GM21423 (cell line): ENCODE measurements around the gene ALKBH5.

Experiments
- ATAC-seq: cut with Tn5 transposase; IDR thresholded peaks from one replicate; pipeline ENCODE4 v1.9.1; 2021; ENCODE audit warnings: mild to moderate bottlenecking, moderate library complexity; ENCODE audit not compliant: unreplicated experiment

The ALKBH5 gene

DNA sequence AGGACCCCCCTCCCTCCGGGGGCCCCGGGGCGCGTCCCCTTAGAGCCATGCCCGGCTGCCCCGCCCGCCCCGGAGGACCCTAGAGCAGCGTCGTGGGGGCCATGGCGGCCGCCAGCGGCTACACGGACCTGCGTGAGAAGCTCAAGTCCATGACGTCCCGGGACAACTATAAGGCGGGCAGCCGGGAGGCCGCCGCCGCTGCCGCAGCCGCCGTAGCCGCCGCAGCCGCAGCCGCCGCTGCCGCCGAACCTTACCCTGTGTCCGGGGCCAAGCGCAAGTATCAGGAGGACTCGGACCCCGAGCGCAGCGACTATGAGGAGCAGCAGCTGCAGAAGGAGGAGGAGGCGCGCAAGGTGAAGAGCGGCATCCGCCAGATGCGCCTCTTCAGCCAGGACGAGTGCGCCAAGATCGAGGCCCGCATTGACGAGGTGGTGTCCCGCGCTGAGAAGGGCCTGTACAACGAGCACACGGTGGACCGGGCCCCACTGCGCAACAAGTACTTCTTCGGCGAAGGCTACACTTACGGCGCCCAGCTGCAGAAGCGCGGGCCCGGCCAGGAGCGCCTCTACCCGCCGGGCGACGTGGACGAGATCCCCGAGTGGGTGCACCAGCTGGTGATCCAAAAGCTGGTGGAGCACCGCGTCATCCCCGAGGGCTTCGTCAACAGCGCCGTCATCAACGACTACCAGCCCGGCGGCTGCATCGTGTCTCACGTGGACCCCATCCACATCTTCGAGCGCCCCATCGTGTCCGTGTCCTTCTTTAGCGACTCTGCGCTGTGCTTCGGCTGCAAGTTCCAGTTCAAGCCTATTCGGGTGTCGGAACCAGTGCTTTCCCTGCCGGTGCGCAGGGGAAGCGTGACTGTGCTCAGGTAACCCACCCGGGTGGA is 759 bp downstream of the ALKBH5 start:
- peak; percentile 13 for ATAC-seq

DNA sequence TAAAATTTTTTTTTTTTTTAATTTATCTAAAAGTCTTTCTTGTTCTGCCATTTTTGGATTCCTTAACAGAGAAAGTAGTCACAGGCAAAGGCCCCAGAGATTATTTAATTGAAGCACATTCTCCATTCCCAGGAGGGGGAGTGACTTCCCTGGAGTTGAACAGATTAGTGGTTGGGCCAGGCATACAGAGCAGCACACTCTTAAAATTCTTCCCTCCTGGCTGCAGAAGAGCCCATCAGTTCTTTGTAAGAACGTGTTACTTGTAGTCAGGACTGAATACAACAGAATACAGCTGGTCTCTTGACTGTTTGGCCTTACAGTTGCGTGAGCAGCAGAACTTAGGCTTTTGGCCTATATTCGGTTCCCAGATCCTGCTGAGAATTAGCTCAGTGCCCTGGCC is 1.8 kb downstream of the ALKBH5 start:
- ATAC-seq: no peak

DNA sequence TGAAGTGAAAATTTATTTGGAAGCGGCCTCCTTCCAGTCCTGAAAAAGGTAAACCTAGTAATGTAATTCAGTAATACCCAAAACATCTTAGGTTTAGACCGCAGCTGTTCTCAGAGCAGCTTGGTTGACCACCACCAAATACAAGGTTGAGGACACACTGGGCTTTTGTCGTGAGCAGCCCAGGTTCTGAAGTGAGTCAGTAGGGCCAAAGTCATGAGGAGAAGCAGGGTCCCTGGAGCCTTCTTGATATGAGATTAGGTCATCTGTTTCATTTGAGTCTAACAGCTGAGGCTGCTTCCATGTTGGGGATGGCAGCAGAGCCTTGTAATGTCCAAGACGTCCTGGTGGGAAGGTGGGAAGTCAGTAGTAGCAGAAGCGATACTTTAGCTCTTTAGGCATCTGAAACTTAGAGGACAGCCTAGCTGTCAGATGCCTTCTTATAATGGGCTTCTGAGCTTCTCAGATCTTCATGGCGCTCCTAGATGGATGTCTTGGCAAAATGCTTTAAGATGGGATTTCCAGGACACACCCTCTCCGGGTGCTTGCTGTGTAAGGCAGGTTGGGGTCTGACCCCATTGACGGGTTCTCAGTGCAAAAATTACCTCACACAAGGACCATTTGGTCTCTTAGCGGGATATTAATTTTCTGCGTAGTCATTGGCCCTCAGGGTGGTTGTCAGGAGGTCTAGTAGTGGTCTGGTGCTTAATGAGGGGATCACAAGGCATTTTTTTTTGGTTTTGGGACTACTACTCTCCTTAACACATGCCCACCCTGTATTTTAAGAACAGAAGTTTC is 2.4 kb downstream of the ALKBH5 start:
- no peak for ATAC-seq

GRCh38 chr17:18186627-18186982 is 3.0 kb downstream of the ALKBH5 start:
- no peak for ATAC-seq

- no peak for ATAC-seq
Measured at GRCh38 chr17:18187226-18187625, 3.6 kb downstream of the ALKBH5 start.

- ATAC-seq: no peak
Measured at GRCh38 chr17:18187821-18188761, 4.5 kb downstream of the ALKBH5 start.

GRCh38 chr17:18190628-18191235 is 7.1 kb downstream of the ALKBH5 start:
- no peak for ATAC-seq

DNA sequence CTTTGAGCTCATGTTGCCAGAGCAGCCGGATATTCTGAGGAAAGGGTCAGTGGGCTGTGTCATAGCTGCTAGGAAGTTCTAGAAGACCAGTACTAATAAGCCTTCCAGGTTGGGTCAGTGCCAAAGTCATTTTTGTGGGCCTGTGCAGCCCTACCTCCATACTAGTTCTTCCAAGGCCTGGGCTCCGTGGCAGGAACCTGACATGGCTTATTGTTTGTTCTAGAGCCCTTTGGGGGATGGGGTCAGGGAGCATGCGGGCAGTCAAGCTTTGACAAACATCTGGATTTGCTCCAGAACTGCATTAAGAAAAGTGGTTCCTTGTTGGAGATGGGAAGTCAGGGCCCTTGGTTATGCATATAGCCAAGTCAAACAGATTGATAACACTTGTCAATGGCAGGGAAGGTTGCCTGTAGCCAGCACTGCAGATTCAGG is 7.6 kb downstream of the ALKBH5 start:
- ATAC-seq: no peak

GRCh38 chr17:18191967-18192366 is 8.3 kb downstream of the ALKBH5 start:
- no peak for ATAC-seq

- no peak for ATAC-seq
Measured at GRCh38 chr17:18194394-18194793, 10.8 kb downstream of the ALKBH5 start.

GRCh38 chr17:18194804-18195203 is 11.2 kb downstream of the ALKBH5 start:
- no peak for ATAC-seq

DNA sequence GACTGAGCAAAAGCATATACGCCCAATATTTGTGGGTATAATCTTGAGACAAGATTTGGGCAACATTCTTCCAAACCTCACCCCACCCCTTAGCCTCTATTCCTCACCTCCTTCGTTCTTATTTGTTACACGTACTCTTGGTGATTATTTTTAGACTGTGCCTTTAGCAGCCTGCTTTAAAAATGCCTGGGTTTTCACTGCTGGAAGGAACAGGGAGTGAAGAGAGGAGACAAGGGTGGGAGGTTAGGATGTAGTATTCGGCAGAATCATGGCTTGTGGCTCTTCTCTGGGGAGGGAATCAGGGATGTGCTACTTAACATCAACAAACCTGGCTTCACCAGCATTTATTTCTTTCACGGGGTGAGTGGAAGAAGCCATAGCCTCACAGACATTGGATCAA is 11.6 kb downstream of the ALKBH5 start:
- no peak for ATAC-seq

DNA sequence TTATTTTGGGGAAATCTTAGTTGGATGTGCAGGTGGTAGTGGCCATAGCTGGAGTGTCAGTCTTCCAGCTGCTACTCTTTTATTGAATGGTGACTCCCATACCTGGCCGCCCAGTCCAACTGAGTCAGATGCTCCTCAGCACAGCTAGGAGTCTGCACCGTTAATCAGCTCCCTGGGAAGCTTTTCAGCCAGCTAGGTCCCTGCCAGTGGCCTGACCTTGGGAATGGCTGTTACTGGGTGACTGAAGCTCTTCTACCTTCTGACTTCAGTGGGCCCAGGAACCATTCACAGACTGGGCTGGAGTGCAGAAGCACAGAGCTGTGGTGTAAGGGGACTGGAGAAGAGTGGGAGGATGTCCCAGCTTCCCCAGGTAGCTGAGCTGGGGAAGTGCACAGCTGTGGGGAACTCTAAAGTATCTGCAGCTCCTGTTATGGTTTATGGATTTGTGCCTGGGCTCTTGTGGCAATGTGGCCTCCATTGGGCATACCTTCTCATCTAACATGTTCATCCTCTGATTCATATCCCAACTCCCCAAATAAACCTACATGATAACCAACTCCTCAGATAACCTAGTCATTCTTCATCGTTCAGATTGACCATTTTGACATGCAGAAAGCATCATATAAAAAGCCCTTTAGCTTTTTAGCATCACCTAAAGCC is 14.0 kb downstream of the ALKBH5 start:
- ATAC-seq: no peak

DNA sequence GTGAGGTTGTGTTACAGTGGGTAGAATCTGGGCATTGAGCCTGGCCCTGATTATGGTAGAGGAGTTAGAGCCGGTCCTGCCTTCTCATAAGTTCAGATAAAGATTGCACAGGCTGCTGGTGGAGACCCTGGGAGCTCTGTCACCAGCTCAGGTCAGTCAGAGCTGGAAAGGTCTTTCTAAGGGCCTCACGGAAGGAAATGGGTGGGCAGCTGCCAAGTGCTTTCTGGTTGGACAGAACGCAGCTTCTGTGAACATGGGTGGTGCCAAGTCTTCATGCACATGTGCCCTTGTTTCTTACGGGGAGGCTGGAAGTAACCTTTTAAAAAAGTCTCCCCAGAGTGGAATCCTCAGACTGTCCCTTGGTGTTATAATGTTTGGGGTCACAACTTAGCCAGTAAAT is 14.9 kb downstream of the ALKBH5 start:
- no peak for ATAC-seq

DNA sequence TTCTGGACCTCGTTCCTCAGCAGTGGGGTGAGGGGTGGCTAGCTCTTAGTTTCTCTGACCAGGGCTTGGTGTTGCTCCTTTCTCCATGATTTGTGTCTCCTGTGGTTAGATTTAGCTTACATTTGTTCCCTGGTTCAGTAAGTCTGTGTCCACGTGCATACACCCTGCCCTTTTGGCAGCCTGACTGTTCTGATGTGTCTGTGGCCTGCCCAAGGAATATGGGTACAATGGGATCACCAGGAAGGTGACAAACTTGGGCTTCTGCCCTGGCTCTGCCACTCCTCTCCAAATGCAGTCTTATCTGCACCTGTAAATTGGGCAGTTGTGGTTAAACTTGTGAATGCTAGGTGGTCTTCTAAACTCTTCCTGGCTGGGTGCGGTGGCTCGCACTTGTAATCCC is 17.5 kb downstream of the ALKBH5 start:
- no peak for ATAC-seq

- no peak for ATAC-seq
Measured at GRCh38 chr17:18203308-18203707, 19.7 kb downstream of the ALKBH5 start.

GRCh38 chr17:18205861-18206260 is 22.2 kb downstream of the ALKBH5 start:
- ATAC-seq: no peak

- no peak for ATAC-seq
Measured at GRCh38 chr17:18206962-18207361, 23.3 kb downstream of the ALKBH5 start.

GRCh38 chr17:18208092-18208491 is 24.5 kb downstream of the ALKBH5 start:
- no peak for ATAC-seq

DNA sequence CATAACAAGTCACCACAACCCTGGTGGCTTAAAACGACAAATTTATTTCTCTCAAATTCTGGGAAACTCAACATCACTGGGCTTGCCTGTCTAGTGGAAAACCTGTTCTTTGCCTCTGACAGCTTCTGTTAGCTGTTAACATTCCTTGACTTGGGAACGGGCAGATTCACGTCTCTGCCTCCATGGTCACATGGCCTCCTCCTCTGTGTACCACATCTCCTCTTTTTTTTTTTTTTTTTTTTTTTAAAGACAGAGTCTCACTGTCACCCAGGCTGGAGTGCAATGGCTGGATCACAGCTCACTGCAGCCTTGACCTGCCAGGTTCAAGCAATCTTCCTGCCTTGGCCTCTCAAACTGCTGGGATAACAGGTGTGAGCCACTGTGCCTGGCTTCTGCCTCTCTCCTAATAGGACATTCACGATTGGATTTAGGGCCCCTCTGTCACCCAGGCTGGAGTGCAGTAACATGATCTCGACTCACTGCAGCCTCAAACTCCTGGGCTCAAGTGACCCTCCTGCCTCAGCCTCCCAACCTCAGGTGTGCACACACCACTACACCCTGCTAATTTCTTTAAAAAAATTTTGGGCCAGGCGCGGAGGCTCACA is 30.1 kb downstream of the ALKBH5 start:
- no peak for ATAC-seq
